ENCODE data around the gene GABRG3. TPM values are rescaled to one million over a fixed set of nuclear protein-coding genes. Genes with fewer than 3 reads are reported as not detected.

GABRG3 gene
- total and polyA plus RNA-seq, 9 of the 15 experiments (the other 6 are each of a cell fraction or from before 2014, with no cell fraction given), result 4.0 to 15.1 (median 11.2) TPM

- ChIA-PET CTCF (ENCODE audit: low intra/inter-chr PET ratio) (no interaction called here), POLR2A (no interaction called here)
- Histone ChIP-seq H3K4me3 (no peak overlapping the region), H3K9ac (ENCODE audit: insufficient read depth in 1 of 2, low read depth in 2 of 2, low read length in 2 of 2) (no peak overlapping the region), H2AFZ (ENCODE audit: low read depth, low read length) (no peak overlapping the region), H3K36me3 (ENCODE audit: control insufficient read depth, insufficient read depth, low read length) (no peaks in the 10 kb centered on the region), H3K9me3 (replicated peaks; ENCODE audit: control insufficient read depth, insufficient read depth, low read depth, low read length) (no peaks in the 10 kb centered on the region), H3K27me3 (ENCODE audit: control insufficient read depth in 2 of 2, insufficient read depth in 2 of 2, low read length in 2 of 2) (no peaks in the 10 kb centered on the region), H4K20me1 (replicated peaks; ENCODE audit: control insufficient read depth, insufficient read depth, low read length) (no peaks in the 10 kb centered on the region), H3K9me1 (ENCODE audit: control insufficient read depth, insufficient read depth, low read length) (no peaks in the 10 kb centered on the region), H3K27ac (ENCODE audit: extremely low read depth, low read depth, low read length) (no peak overlapping the region), H3K4me2 (ENCODE audit: insufficient read depth, low read length) (no peak overlapping the region), H3K4me1 (replicated peaks in 1 of 2; ENCODE audit: control insufficient read depth in 2 of 2, insufficient read depth in 2 of 2, low read length in 2 of 2) (no peaks in the 10 kb centered on the region), H3K79me2 (ENCODE audit: control insufficient read depth, insufficient read depth, low read length) (no peaks in the 10 kb centered on the region)
- no peak for DNase-seq (ENCODE audit: extremely low read depth in 1 of 4, low spot score in 3 of 4)
- ATAC-seq, result no peak
- in situ Hi-C loops (cut with MboI), result no loop called here
- FAIRE-seq, result no peak
- 41% methylated on average over 6 of the region's 6 CpGs for WGBS (ENCODE audit: insufficient coverage, low coverage, missing lambda C conversion rate)
- BruUV-seq (replicated peaks), result no TSS peak
- intact Hi-C loops (cut with micrococcal nuclease), result no loop called here
- no peak for TF ChIP-seq RAD51 (IDR thresholded peaks at IDR 0.05; ENCODE audit: borderline replicate concordance, low read depth)
- TF ChIP-seq CTCFL (IDR thresholded peaks at IDR 0.05; ENCODE audit: borderline replicate concordance, insufficient read depth, low read depth, low read length, poor library complexity, severe bottlenecking), result no peak
- TF ChIP-seq KDM2B (CRISPR knock-in tag; IDR thresholded peaks at IDR 0.05), result no peak
- no peak for TF ChIP-seq ZKSCAN1 (IDR thresholded peaks at IDR 0.05; ENCODE audit: low read depth, low read length)
- no peak for TF ChIP-seq HNRNPL (IDR thresholded peaks at IDR 0.05; ENCODE audit: low read depth, low read length)
- no peak for TF ChIP-seq E4F1 (CRISPR knock-in tag; IDR thresholded peaks at IDR 0.05; ENCODE audit: borderline replicate concordance)
- no peak for TF ChIP-seq CBX3 (IDR thresholded peaks at IDR 0.05; ENCODE audit: borderline replicate concordance in 1 of 2, low read length in 2 of 2)
- TF ChIP-seq ZNF407 (IDR thresholded peaks at IDR 0.05; ENCODE audit: low read depth), result no peak
- TF ChIP-seq ZEB2 (IDR thresholded peaks at IDR 0.05), result no peak
- TF ChIP-seq KAT2B (IDR thresholded peaks at IDR 0.05; ENCODE audit: low read depth, low read length), result no peak
- no peak for TF ChIP-seq PTRF (tag; IDR thresholded peaks at IDR 0.05)
Observed at GRCh38 chr15:27412415-27412814, 441.4 kb downstream of the GABRG3 start.

Data from K562 (cell line).